ENCODE data around the gene PPP3CB. TPM values are rescaled to one million over a fixed set of nuclear protein-coding genes. Genes with fewer than 3 reads are reported as not detected.

Gene PPP3CB
- total and polyA plus RNA-seq, 2 donors (not counting 3 experiments of a cell fraction or from before 2014, with no cell fraction given): 13.5 to 30.4 TPM

- no peak overlapping the region for H3K4me2 ChIP-seq (ENCODE audit: insufficient read depth, low read length)
- no peak overlapping the region for H2AFZ ChIP-seq (ENCODE audit: low read depth, low read length)
- no peaks in the 10 kb centered on the region for H3K79me2 ChIP-seq (ENCODE audit: control insufficient read depth, insufficient read depth, low read length)
- no peaks in the 10 kb centered on the region for H3K27me3 ChIP-seq (ENCODE audit: control insufficient read depth in 2 of 2, insufficient read depth in 2 of 2, low read length in 2 of 2)
- peak; percentile 63 to 65 for TF ChIP-seq CTCF (IDR thresholded peaks at IDR 0.05; ENCODE audit: extremely low read depth in 1 of 2, insufficient read depth in 1 of 2, low read depth in 1 of 2, low read length in 2 of 2)
- no peak for TF ChIP-seq POLR2AphosphoS5 (IDR thresholded peaks at IDR 0.05; ENCODE audit: insufficient read depth, low read depth, low read length)
- TF ChIP-seq POLR2A (IDR thresholded peaks at IDR 0.05; ENCODE audit: low read depth, low read length): no peak
- H3K9me3 ChIP-seq (replicated peaks; ENCODE audit: control insufficient read depth, insufficient read depth, low read length): no peaks in the 10 kb centered on the region
- no peak overlapping the region for H3K4me3 ChIP-seq (replicated peaks in 1 of 3; ENCODE audit: insufficient read depth in 1 of 3, low read depth in 1 of 3, low read length in 3 of 3)
- FAIRE-seq: peak; percentile 88
- intact Hi-C loops (cut with micrococcal nuclease) (loop anchor here (1.0 kb wide), 2 partner anchors 96 to 115 kb away; no protein-coding TSS in a partner anchor), dilution Hi-C loops (cut with MboI; ENCODE audit: extremely low pct_ligation_motif_present, low sequenced_read_pairs) (no loop called here)
- CTCF ChIA-PET: interaction anchor here (0.8 to 6.4 kb wide), 14 partner anchors 9 to 122 kb away, joined by 3 to 127 read pairs (median 4); partner anchors contain the start of gene MYOZ1
- no peaks in the 10 kb centered on the region for H4K20me1 ChIP-seq (replicated peaks; ENCODE audit: control insufficient read depth, extremely low read depth, insufficient read depth, low read length)
- no peaks in the 10 kb centered on the region for H3K9me1 ChIP-seq (replicated peaks; ENCODE audit: control insufficient read depth, extremely low read depth, insufficient read depth, low read length)
- DNase-seq (ENCODE audit: low read depth, low spot score): peak; percentile 66
- POLR2A ChIA-PET: no interaction called here
- no peaks in the 10 kb centered on the region for H3K36me3 ChIP-seq (ENCODE audit: control insufficient read depth in 2 of 2, extremely low read depth in 1 of 2, insufficient read depth in 2 of 2, low read length in 2 of 2)
- no peak overlapping the region for H3K9ac ChIP-seq (replicated peaks; ENCODE audit: extremely low read depth, insufficient read depth, low read length)
- no TSS peak for BruUV-seq (replicated peaks)
- H3K27ac ChIP-seq (ENCODE audit: insufficient read depth, low read depth, low read length): no peak overlapping the region
- H3K4me1 ChIP-seq (ENCODE audit: control insufficient read depth, extremely low read depth, insufficient read depth, low read length): no peaks in the 10 kb centered on the region
Measured at GRCh38 chr10:73529089-73529832, 33.4 kb upstream of the PPP3CB start.

- no peaks in the 10 kb centered on the region for H3K36me3 ChIP-seq (ENCODE audit: control insufficient read depth in 2 of 2, extremely low read depth in 1 of 2, insufficient read depth in 2 of 2, low read length in 2 of 2)
- ChIA-PET CTCF (interaction anchor here (1.5 to 1.7 kb wide), 2 partner anchors 122 to 137 kb away, joined by 4 read pairs; no protein-coding TSS in a partner anchor), POLR2A (no interaction called here)
- no peak overlapping the region for H3K9ac ChIP-seq (replicated peaks; ENCODE audit: extremely low read depth, insufficient read depth, low read length)
- TF ChIP-seq JUN (IDR thresholded peaks at IDR 0.05; ENCODE audit: borderline replicate concordance, insufficient read depth, insufficient read length, low read depth) (no peak), GATA2 (IDR thresholded peaks at IDR 0.05; ENCODE audit: insufficient read depth, insufficient read length, low read depth, low read length) (no peak), MAX (IDR thresholded peaks at IDR 0.05; ENCODE audit: insufficient read depth, insufficient read length) (no peak), POLR2A (IDR thresholded peaks at IDR 0.05; ENCODE audit: low read depth, low read length) (no peak), MYC (IDR thresholded peaks at IDR 0.05; ENCODE audit: low read depth, low read length) (no peak), POLR2AphosphoS5 (IDR thresholded peaks at IDR 0.05; ENCODE audit: insufficient read depth, low read depth, low read length) (no peak), FOS (IDR thresholded peaks at IDR 0.05; ENCODE audit: borderline replicate concordance, insufficient read depth, low read length) (no peak), EZH2 (IDR thresholded peaks at IDR 0.05; ENCODE audit: borderline replicate concordance, low read depth, low read length, severe bottlenecking) (no peak), CTCF (IDR thresholded peaks at IDR 0.05; ENCODE audit: extremely low read depth in 1 of 2, insufficient read depth in 1 of 2, low read depth in 1 of 2, low read length in 2 of 2) (no peak)
- H3K79me2 ChIP-seq (ENCODE audit: control insufficient read depth, insufficient read depth, low read length): no peaks in the 10 kb centered on the region
- H3K9me3 ChIP-seq (replicated peaks; ENCODE audit: control insufficient read depth, insufficient read depth, low read length): no peaks in the 10 kb centered on the region
- H3K27ac ChIP-seq (ENCODE audit: insufficient read depth, low read depth, low read length): no peak overlapping the region
- H3K4me1 ChIP-seq (ENCODE audit: control insufficient read depth, extremely low read depth, insufficient read depth, low read length): no peaks in the 10 kb centered on the region
- H3K9me1 ChIP-seq (replicated peaks; ENCODE audit: control insufficient read depth, extremely low read depth, insufficient read depth, low read length): no peaks in the 10 kb centered on the region
- H2AFZ ChIP-seq (ENCODE audit: low read depth, low read length): no peak overlapping the region
- DNase-seq (ENCODE audit: low read depth, low spot score): no peak
- intact Hi-C loops (cut with micrococcal nuclease): no loop called here
- dilution Hi-C loops (cut with MboI; ENCODE audit: extremely low pct_ligation_motif_present, low sequenced_read_pairs): no loop called here
- no peak overlapping the region for H3K4me2 ChIP-seq (ENCODE audit: insufficient read depth, low read length)
- no peak overlapping the region for H3K4me3 ChIP-seq (replicated peaks in 1 of 3; ENCODE audit: insufficient read depth in 1 of 3, low read depth in 1 of 3, low read length in 3 of 3)
- no peaks in the 10 kb centered on the region for H3K27me3 ChIP-seq (ENCODE audit: control insufficient read depth in 2 of 2, insufficient read depth in 2 of 2, low read length in 2 of 2)
- BruUV-seq (replicated peaks): no TSS peak
- FAIRE-seq: peak; percentile 28
- H4K20me1 ChIP-seq (replicated peaks; ENCODE audit: control insufficient read depth, extremely low read depth, insufficient read depth, low read length): no peaks in the 10 kb centered on the region
Measured at GRCh38 chr10:73522263-73522662, 26.4 kb upstream of the PPP3CB start.

Data from endothelial cell of umbilical vein (primary cell).